ENCODE data around the gene MYH9. TPM values are rescaled to one million over a fixed set of nuclear protein-coding genes. Genes with fewer than 3 reads are reported as not detected.

MYH9 gene
- polyA plus RNA-seq, 1 donor from 2014 or later: 7.1 TPM

- Histone ChIP-seq H4K20me1 (ENCODE audit: insufficient read depth) (no peaks in the 10 kb centered on the region), H3K9me2 (ENCODE audit: insufficient read depth, low read length) (no peaks in the 10 kb centered on the region), H3K27ac (ENCODE audit: low read length) (no peak overlapping the region), H3K9me3 (ENCODE audit: low read length) (no peaks in the 10 kb centered on the region), H3K4me3 (ENCODE audit: low read length) (no peak overlapping the region), H3K27me3 (ENCODE audit: insufficient read depth, low read depth, low read length) (no peaks in the 10 kb centered on the region), H3K79me2 (replicated peaks; ENCODE audit: insufficient read depth, low read length) (no peaks in the 10 kb centered on the region), H2AFZ (ENCODE audit: low read depth, low read length) (no peak overlapping the region), H3F3A (ENCODE audit: insufficient read depth, low read length, poor library complexity, severe bottlenecking) (no peaks in the 10 kb centered on the region), H3K9ac (ENCODE audit: low read length) (no peak overlapping the region), H3K4me2 (ENCODE audit: low read length) (no peak overlapping the region), H3K36me3 (ENCODE audit: insufficient read depth, low read length) (no peaks in the 10 kb centered on the region)
- TF ChIP-seq CTCF (IDR thresholded peaks at IDR 0.05; ENCODE audit: poor library complexity, severe bottlenecking): no peak
- TF ChIP-seq TAF1 (IDR thresholded peaks at IDR 0.05; ENCODE audit: low read depth): no peak
- no peak for TF ChIP-seq SMC3 (conservative IDR thresholded peaks at IDR 0.05; ENCODE audit: poor library complexity)
- TF ChIP-seq MXI1 (conservative IDR thresholded peaks at IDR 0.05; ENCODE audit: poor library complexity, severe bottlenecking): no peak
- no peak for TF ChIP-seq POLR2AphosphoS5 (IDR thresholded peaks at IDR 0.05)
- TF ChIP-seq EZH2 (IDR thresholded peaks at IDR 0.05; ENCODE audit: borderline replicate concordance, insufficient read depth, low read length, poor library complexity, severe bottlenecking): no peak
- no peak for TF ChIP-seq REST (IDR thresholded peaks at IDR 0.05; ENCODE audit: borderline replicate concordance)
- TF ChIP-seq EP300 (conservative IDR thresholded peaks at IDR 0.05; ENCODE audit: poor library complexity, severe bottlenecking): no peak
- TF ChIP-seq RAD21 (conservative IDR thresholded peaks at IDR 0.05): no peak
Measured at GRCh38 chr22:36323855-36324331, 63.9 kb downstream of the MYH9 start.

- no peaks in the 10 kb centered on the region for H4K20me1 ChIP-seq (ENCODE audit: insufficient read depth)
- H3K27ac ChIP-seq (ENCODE audit: low read length): no peak overlapping the region
- H2AFZ ChIP-seq (ENCODE audit: low read depth, low read length): no peak overlapping the region
- TF ChIP-seq MXI1 (conservative IDR thresholded peaks at IDR 0.05; ENCODE audit: poor library complexity, severe bottlenecking) (no peak), RAD21 (conservative IDR thresholded peaks at IDR 0.05) (no peak), TAF1 (IDR thresholded peaks at IDR 0.05; ENCODE audit: low read depth) (no peak), CTCF (IDR thresholded peaks at IDR 0.05; ENCODE audit: poor library complexity, severe bottlenecking) (no peak), EP300 (conservative IDR thresholded peaks at IDR 0.05; ENCODE audit: poor library complexity, severe bottlenecking) (no peak), SMC3 (conservative IDR thresholded peaks at IDR 0.05; ENCODE audit: poor library complexity) (no peak), POLR2AphosphoS5 (IDR thresholded peaks at IDR 0.05) (no peak), EZH2 (IDR thresholded peaks at IDR 0.05; ENCODE audit: borderline replicate concordance, insufficient read depth, low read length, poor library complexity, severe bottlenecking) (no peak), REST (IDR thresholded peaks at IDR 0.05; ENCODE audit: borderline replicate concordance) (no peak)
- no peaks in the 10 kb centered on the region for H3K79me2 ChIP-seq (replicated peaks; ENCODE audit: insufficient read depth, low read length)
- H3K4me3 ChIP-seq (ENCODE audit: low read length): no peak overlapping the region
- H3F3A ChIP-seq (ENCODE audit: insufficient read depth, low read length, poor library complexity, severe bottlenecking): no peaks in the 10 kb centered on the region
- no peaks in the 10 kb centered on the region for H3K9me3 ChIP-seq (ENCODE audit: low read length)
- no peaks in the 10 kb centered on the region for H3K9me2 ChIP-seq (ENCODE audit: insufficient read depth, low read length)
- H3K4me2 ChIP-seq (ENCODE audit: low read length): no peak overlapping the region
- H3K9ac ChIP-seq (ENCODE audit: low read length): no peak overlapping the region
- H3K27me3 ChIP-seq (ENCODE audit: insufficient read depth, low read depth, low read length): no peaks in the 10 kb centered on the region
- H3K36me3 ChIP-seq (ENCODE audit: insufficient read depth, low read length): no peaks in the 10 kb centered on the region
Measured at GRCh38 chr22:36323182-36323854, 64.4 kb downstream of the MYH9 start.
